Measurements from ENCODE around the gene TMPRSS6. TPM values are rescaled to one million over a fixed set of nuclear protein-coding genes. Genes with fewer than 3 reads are reported as not detected.

The TMPRSS6 gene
- total and polyA plus RNA-seq, 2 of the 8 experiments (the other 6 are each of a cell fraction or from before 2014, with no cell fraction given) = 0.02 TPM; not detected in 1

DNA sequence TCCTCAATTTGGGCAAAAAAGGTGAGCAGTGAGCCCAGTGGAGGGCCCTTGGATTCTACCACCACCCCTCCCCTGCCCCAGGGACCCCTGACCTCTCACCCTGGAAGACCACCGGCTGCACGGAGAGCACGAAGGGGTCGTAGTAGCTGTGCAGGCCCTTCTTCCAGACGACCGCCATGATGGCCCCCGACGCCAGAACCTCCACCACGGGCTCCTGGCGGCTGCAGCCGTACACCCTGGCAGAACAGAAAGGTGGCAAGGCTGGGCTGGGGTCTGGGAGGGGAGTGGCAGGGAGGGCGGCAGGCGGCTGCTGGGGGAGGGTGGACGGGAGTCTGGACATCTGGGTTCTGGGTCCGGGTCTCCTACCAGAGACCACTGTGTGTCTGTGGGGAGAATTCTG is 23.3 kb downstream of the TMPRSS6 start:
- no peaks in the 10 kb centered on the region for H3K79me2 ChIP-seq (ENCODE audit: control insufficient read depth in 1 of 2, insufficient read depth in 2 of 2, low read length in 2 of 2)
- H3K27ac ChIP-seq (ENCODE audit: low read depth, low read length) = no peak overlapping the region
- H2BK5ac ChIP-seq (ENCODE audit: low read depth, low read length) = no peak overlapping the region
- no peak overlapping the region for H3K14ac ChIP-seq (ENCODE audit: insufficient read length)
- no peak overlapping the region for H3K4me3 ChIP-seq (ENCODE audit: extremely low read depth in 1 of 4, insufficient read depth in 2 of 4, low read depth in 3 of 4, low read length in 4 of 4)
- no peak overlapping the region for H3K23ac ChIP-seq (ENCODE audit: insufficient read length)
- no peak overlapping the region for H3K4ac ChIP-seq (replicated peaks; ENCODE audit: insufficient read length, low read depth, low read length)
- H3K4me1 ChIP-seq (replicated peaks in 1 of 4; ENCODE audit: control insufficient read depth in 3 of 4, insufficient read depth in 4 of 4, low read length in 3 of 4) = peaks cover 0 to 7% (median 0%) of the 10 kb centered on the region in 4 experiments; a peak in 1 of 7 replicates
- peaks cover 0 to 7% (median 1%) of the 10 kb centered on the region in 4 experiments; a peak in 3 of 7 replicates for H3K27me3 ChIP-seq (replicated peaks in 1 of 4; ENCODE audit: control insufficient read depth in 3 of 4, extremely low read depth in 1 of 4, insufficient read depth in 3 of 4, low read length in 3 of 4)
- ChIA-PET CTCF (ENCODE audit: partially characterized antibody) (interaction anchor here (0.7 to 4.8 kb wide), 7 partner anchors 7 to 232 kb away, joined by 3 to 24 read pairs (median 4); no protein-coding TSS in a partner anchor), POLR2A (ENCODE audit: partially characterized antibody) (no interaction called here)
- no peak overlapping the region for H3K9ac ChIP-seq (replicated peaks in 1 of 4; ENCODE audit: extremely low read depth in 1 of 4, low read depth in 3 of 4, low read length in 3 of 4)
- H4K20me1 ChIP-seq (replicated peaks in 1 of 2; ENCODE audit: control insufficient read depth in 1 of 2, insufficient read depth in 2 of 2, low read length in 2 of 2) = no peaks in the 10 kb centered on the region
- H3K4me2 ChIP-seq (ENCODE audit: insufficient read depth in 1 of 2, low read depth in 2 of 2, low read length in 2 of 2) = no peak overlapping the region
- no peak overlapping the region for H2BK12ac ChIP-seq (ENCODE audit: low read depth, low read length)
- H3K79me1 ChIP-seq (ENCODE audit: low read depth, low read length) = no peaks in the 10 kb centered on the region
- H2AFZ ChIP-seq (ENCODE audit: low read length) = no peak overlapping the region
- no peaks in the 10 kb centered on the region; the same call in 1 of the 2 replicates for H3K23me2 ChIP-seq (ENCODE audit: low read depth, low read length)
- H3K9me3 ChIP-seq (ENCODE audit: insufficient read depth in 2 of 2, low read depth in 1 of 2, low read length in 1 of 2) = no peaks in the 10 kb centered on the region
- no peak overlapping the region for H3K18ac ChIP-seq (ENCODE audit: extremely low read depth, low read length)
- H4K5ac ChIP-seq (ENCODE audit: insufficient read length, low read depth, low read length) = no peak overlapping the region
- no peak overlapping the region for H3K56ac ChIP-seq (replicated peaks; ENCODE audit: insufficient read length, low read depth, low read length)
- 77% methylated on average over 6 of the region's 15 CpGs; no CpG with 5 or more reads in 1 of the 2 experiments for WGBS, 2 experiments (ENCODE audit: extremely low coverage in 1 of 2, insufficient coverage in 1 of 2, insufficient read length in 1 of 2, insufficient replicate concordance in 2 of 2, low coverage in 1 of 2, low lambda C conversion rate in 2 of 2, missing lambda C conversion rate in 1 of 2)
- no peak overlapping the region for H4K91ac ChIP-seq (replicated peaks; ENCODE audit: insufficient read length, low read length)
- H3K36me3 ChIP-seq (ENCODE audit: control insufficient read depth in 2 of 4, insufficient read depth in 4 of 4, low read length in 3 of 4) = no peaks in the 10 kb centered on the region
- TF ChIP-seq RBBP5 (IDR thresholded peaks at IDR 0.05; ENCODE audit: borderline replicate concordance, low read depth, low read length) = no peak
- TF ChIP-seq KDM5A (IDR thresholded peaks at IDR 0.05; ENCODE audit: low read length) = no peak
- no peak for TF ChIP-seq SP1 (IDR thresholded peaks at IDR 0.05; ENCODE audit: low read depth, low read length)
- H2AK5ac ChIP-seq (ENCODE audit: low read depth, low read length) = no peak overlapping the region
- no peak overlapping the region for H2BK15ac ChIP-seq (ENCODE audit: low read length)
- DNase-seq (ENCODE audit: low read depth in 1 of 2, low spot score in 2 of 2) (no peak), FAIRE-seq (no peak)
- H4K8ac ChIP-seq (ENCODE audit: extremely low read depth, insufficient read depth, low read length) = no peak overlapping the region
- H2BK120ac ChIP-seq (replicated peaks; ENCODE audit: low read depth, low read length) = no peak overlapping the region
- H2BK20ac ChIP-seq (ENCODE audit: low read length) = no peak overlapping the region
